ENCODE data around the gene SCART1. TPM values are rescaled to one million over a fixed set of nuclear protein-coding genes. Genes with fewer than 3 reads are reported as not detected.
"Not testable (repeated sequence)": the region's sequence is repeated elsewhere in the genome, so short reads cannot be mapped to it uniquely, and the experiment has no call there.

SCART1 gene
- total and polyA plus RNA-seq, 11 donors, result 0.08 to 1.3 (median 0.34) TPM

DNA sequence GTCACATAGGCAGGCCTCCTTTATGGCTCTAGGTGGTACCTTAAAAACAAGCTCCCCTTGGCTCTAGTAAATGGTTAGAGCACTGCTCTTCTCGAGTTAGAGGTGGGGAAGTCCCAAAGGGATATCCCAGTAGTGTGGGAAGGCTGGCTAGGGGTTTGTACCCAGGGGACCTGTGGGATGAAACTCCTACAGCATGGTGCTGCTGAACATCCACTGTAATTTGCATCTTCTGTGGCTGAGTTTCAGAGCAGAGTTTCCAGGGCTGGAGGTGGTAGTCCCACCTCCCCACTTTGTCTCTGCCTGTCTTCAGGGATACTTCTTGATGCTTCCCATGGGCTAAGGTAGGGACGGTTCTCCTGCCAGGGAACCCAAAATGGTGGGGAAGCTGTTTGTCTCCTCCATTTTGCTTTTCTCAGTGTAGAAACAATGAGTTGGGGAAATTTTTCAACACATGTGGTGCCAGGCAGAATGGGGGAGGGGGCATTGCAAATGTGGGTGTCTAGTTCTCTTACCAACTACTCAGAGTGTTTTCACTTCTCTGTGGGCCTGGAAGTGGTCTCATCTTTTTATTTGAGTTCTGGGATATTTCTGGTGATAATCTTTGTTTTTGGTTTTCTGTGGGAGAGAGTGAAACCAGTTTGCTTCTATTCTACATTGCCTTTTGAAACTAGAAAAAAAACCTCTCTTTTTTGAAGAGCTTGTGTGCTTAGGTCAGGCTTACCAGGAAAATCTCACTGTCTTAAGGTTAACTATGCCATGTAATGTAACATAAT lies 36.3 kb downstream of the SCART1 start:
- TF ChIP-seq POLR2A (IDR thresholded peaks at IDR 0.05), result no peak
- TF ChIP-seq, protein P1, sequence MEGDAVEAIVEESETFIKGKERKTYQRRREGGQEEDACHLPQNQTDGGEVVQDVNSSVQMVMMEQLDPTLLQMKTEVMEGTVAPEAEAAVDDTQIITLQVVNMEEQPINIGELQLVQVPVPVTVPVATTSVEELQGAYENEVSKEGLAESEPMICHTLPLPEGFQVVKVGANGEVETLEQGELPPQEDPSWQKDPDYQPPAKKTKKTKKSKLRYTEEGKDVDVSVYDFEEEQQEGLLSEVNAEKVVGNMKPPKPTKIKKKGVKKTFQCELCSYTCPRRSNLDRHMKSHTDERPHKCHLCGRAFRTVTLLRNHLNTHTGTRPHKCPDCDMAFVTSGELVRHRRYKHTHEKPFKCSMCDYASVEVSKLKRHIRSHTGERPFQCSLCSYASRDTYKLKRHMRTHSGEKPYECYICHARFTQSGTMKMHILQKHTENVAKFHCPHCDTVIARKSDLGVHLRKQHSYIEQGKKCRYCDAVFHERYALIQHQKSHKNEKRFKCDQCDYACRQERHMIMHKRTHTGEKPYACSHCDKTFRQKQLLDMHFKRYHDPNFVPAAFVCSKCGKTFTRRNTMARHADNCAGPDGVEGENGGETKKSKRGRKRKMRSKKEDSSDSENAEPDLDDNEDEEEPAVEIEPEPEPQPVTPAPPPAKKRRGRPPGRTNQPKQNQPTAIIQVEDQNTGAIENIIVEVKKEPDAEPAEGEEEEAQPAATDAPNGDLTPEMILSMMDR (IDR thresholded peaks at IDR 0.05), result no peak
- no peak for DNase-seq
- H3K4me1 ChIP-seq, result no peaks in the 10 kb centered on the region
- no peaks in the 10 kb centered on the region for H3K27me3 ChIP-seq
- intact Hi-C loops (cut with DNase I), result no loop called here
- 44 to 70% (median 55%) methylated on average over 2 of the region's 2 CpGs for WGBS, 4 donors
- H3K36me3 ChIP-seq, result no peaks in the 10 kb centered on the region
- H3K4me3 ChIP-seq, result no peak overlapping the region
- H3K27ac ChIP-seq, result no peak overlapping the region
- no peak for ATAC-seq
- peaks cover 0 to 40% (median 23%) of the 10 kb centered on the region in 12 donors for H3K9me3 ChIP-seq

DNA sequence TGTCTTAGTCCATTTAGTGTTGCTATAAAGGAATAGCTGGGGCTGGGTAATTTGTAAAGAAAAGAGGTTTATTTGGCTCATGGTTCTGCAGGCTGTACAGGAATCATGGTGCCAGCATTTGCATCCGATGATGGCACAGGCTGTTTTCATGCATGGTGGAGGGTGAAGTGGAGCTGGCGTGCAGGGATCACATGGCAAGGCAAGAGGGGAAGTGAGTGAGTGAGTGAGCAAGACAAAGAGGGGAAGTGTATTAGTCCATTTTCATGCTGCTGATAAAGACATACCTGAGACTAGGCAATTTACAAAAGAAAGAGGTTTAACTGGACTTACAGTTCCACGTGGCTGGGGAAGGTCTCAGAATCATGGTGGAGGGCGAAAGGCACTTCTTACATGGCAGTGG lies 39.8 kb downstream of the SCART1 start:
- H3K4me1 ChIP-seq; intact Hi-C loops (cut with DNase I); DNase-seq; H3K4me3 ChIP-seq; ATAC-seq; H3K27ac ChIP-seq; H3K36me3 ChIP-seq; H3K27me3 ChIP-seq: not testable (repeated sequence)
- WGBS, 4 donors, result 62 to 73% (median 69%) methylated on average over 4 of the region's 4 CpGs
- H3K9me3 ChIP-seq, result peaks cover 0 to 17% (median 3%) of the 10 kb centered on the region in 12 donors

DNA sequence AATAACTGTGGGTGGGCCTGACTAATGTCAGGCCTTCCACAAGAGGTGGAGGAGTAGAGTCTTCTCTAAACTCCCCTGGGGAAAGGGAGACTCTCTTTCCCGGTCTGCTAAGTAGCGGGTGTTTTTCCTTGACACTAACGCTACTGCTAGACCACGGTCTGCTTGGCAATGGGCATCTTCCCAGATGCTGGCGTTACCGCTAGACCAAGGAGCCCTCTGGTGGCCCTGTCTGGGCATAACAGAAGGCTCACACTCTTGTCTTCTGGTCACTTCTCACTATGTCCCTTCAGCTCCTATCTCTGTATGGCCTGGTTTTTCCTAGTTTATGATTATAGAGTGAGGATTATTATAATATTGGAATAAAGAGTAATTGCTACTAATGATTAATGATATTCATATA lies 43.6 kb downstream of the SCART1 start:
- TF ChIP-seq, protein P1 (IDR thresholded peaks at IDR 0.05), result peak in 9 of 12 donors; percentile 10 to 31 (median 19)
- H3K4me1 ChIP-seq; H3K27me3 ChIP-seq; ATAC-seq; H3K36me3 ChIP-seq; DNase-seq; intact Hi-C loops (cut with DNase I); H3K27ac ChIP-seq; H3K4me3 ChIP-seq: not testable (repeated sequence)
- WGBS, 4 donors, result 48 to 58% (median 53%) methylated on average over 6 of the region's 6 CpGs
- H3K9me3 ChIP-seq, result peaks cover 0 to 22% (median 4%) of the 10 kb centered on the region in 12 donors

DNA sequence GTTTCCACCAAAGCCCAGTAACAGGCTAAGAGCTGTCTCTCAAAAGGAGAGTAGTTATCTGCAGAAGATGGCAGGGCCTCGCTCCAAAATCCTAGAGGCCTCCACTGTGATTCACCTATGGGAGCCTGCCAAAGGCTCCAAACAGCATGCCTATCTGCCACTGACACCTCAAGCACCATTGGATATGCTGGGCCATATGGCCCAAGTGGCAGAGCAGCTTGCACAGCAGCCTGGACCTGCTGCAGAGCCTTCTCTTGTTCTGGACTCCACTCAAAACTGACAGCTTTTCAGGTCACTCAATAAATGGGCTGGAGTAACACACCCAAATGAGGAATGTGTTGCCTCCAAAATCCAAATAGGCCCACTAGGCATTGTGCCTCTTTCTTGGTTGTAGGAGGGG lies 45.4 kb downstream of the SCART1 start:
- H3K4me1 ChIP-seq; ATAC-seq; H3K27me3 ChIP-seq; H3K4me3 ChIP-seq; intact Hi-C loops (cut with DNase I); DNase-seq; H3K27ac ChIP-seq; H3K36me3 ChIP-seq: not testable (repeated sequence)
- WGBS, 4 donors, result 50 to 80% (median 57%) methylated on average over 1 of the region's 1 CpG
- H3K9me3 ChIP-seq, result peaks cover 0 to 26% (median 4%) of the 10 kb centered on the region in 12 donors

DNA sequence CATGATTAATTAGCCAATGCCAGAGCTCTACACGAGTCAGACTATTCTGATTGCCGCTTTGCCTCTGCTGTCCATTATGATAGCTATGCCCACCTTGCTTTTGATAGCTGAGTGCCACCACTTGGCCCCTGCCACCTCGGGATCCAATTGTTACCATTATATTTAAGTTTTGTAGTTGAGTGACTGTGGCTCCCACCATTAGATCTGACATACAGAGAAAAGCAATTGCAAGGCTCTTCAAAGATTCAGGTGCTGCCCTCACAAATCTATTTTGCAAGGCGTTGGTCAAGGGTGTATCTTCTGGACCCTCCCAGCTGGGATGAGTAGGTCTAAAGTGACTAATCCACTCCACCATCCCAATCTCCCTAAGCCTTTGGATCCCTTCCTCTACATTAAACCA lies 47.2 kb downstream of the SCART1 start:
- H3K9me3 ChIP-seq, result peaks cover 0 to 26% (median 4%) of the 10 kb centered on the region in 12 donors
- H3K4me3 ChIP-seq; intact Hi-C loops (cut with DNase I); H3K27ac ChIP-seq; H3K4me1 ChIP-seq; DNase-seq; H3K36me3 ChIP-seq; H3K27me3 ChIP-seq; ATAC-seq: not testable (repeated sequence)
- 55 to 69% (median 61%) methylated on average over 4 of the region's 4 CpGs for WGBS, 4 donors

Measured in heart left ventricle (tissue), 16 donors.